CD8-positive, alpha-beta memory T cell (primary cell): ENCODE measurements around the gene SERHL2. TPM values are rescaled to one million over a fixed set of nuclear protein-coding genes. Genes with fewer than 3 reads are reported as not detected.
"Not testable (repeated sequence)": the region's sequence is repeated elsewhere in the genome, so short reads cannot be mapped to it uniquely, and the experiment has no call there.

ENCODE experiments used
- CTCF ChIA-PET: fragments of 350-600 bp; sonication (Branson Sonifier 250); formaldehyde crosslinking; loops from one replicate; lab custom pipeline; 2021; ENCODE audit warnings: antibody characterized with exemption; lab: Charles Lee
- POLR2A ChIA-PET: fragments of 350-600 bp; sonication (Branson Sonifier 250); formaldehyde crosslinking; loops from one replicate; lab custom pipeline; 2021; ENCODE audit warnings: antibody characterized with exemption; lab: Charles Lee
- DNase-seq, 5 donors: peaks; one replicate each; pipeline versions ENCODE4 v3.0.0 to v3.0.0-alpha.2; 2020 to 2022; ENCODE audit warnings: mixed read lengths in 1 of 5
- H3K27ac ChIP-seq: one replicate; pipeline ENCODE4 v1.7.0; 2013; ENCODE audit warnings: low read depth, mild to moderate bottlenecking, low read length, moderate library complexity
- H3K27me3 ChIP-seq: 2 replicates; pipeline ENCODE4 v1.7.0; 2013; ENCODE audit warnings: low read length, mild to moderate bottlenecking; ENCODE audit not compliant: insufficient read depth, poor library complexity, severe bottlenecking
- H3K36me3 ChIP-seq: 2 replicates; pipeline ENCODE4 v1.7.0; 2013; ENCODE audit warnings: mild to moderate bottlenecking, low read length, moderate library complexity; ENCODE audit not compliant: insufficient read depth
- H3K4me1 ChIP-seq: 2 replicates; pipeline ENCODE4 v1.7.0; 2013; ENCODE audit warnings: mild to moderate bottlenecking, low read length, moderate library complexity; ENCODE audit not compliant: insufficient read depth
- H3K4me3 ChIP-seq: 2 replicates; pipeline ENCODE4 v1.7.0; 2013; ENCODE audit warnings: mild to moderate bottlenecking, low read length
- H3K9me3 ChIP-seq: 2 replicates; pipeline ENCODE4 v1.7.0; 2013; ENCODE audit warnings: mild to moderate bottlenecking, low read length
- H3K27ac Mint-ChIP-seq, 8 donors: one replicate each; pipeline ENCODE4 v1.8.0; 2020 to 2021; ENCODE audit warnings: mixed read lengths in 8 of 8, mild to moderate bottlenecking in 6 of 8, inconsistent platforms in 3 of 8, moderate library complexity in 3 of 8
- H3K27me3 Mint-ChIP-seq, 2 donors: one replicate each; pipeline ENCODE4 v1.8.0; 2020 to 2021; ENCODE audit warnings: mixed read lengths in 2 of 2, mild to moderate bottlenecking in 1 of 2, moderate library complexity in 1 of 2
- H3K36me3 Mint-ChIP-seq, 3 donors: one replicate each; pipeline ENCODE4 v1.8.0; 2020 to 2021; ENCODE audit warnings: mixed read lengths in 3 of 3, inconsistent platforms in 1 of 3, mild to moderate bottlenecking in 1 of 3
- H3K4me1 Mint-ChIP-seq, 3 donors: one replicate each; pipeline ENCODE4 v1.8.0; 2020 to 2021; ENCODE audit warnings: mixed read lengths in 3 of 3, inconsistent platforms in 1 of 3, mild to moderate bottlenecking in 1 of 3
- H3K4me3 Mint-ChIP-seq, 7 donors: one replicate each; pipeline ENCODE4 v1.8.0; 2020 to 2021; ENCODE audit warnings: mixed read lengths in 7 of 7, mild to moderate bottlenecking in 6 of 7, moderate library complexity in 4 of 7, inconsistent platforms in 2 of 7
- H3K9me3 Mint-ChIP-seq, 5 donors: one replicate each; pipeline ENCODE4 v1.8.0; 2020 to 2022; ENCODE audit warnings: mixed read lengths in 5 of 5, mild to moderate bottlenecking in 3 of 5, moderate library complexity in 2 of 5, inconsistent platforms in 1 of 5
- polyA plus RNA-seq: library from polyadenylated mRNA; unstranded; fragments of 300-500 nt; fragmentation: Illumina TruSeq; gene quantifications from one replicate; pipeline ENCODE4 v1.2.3, GENCODE V29; 2021
- total RNA-seq, 2 experiments: library from RNA; stranded (reverse); gene quantifications; one replicate each; pipeline ENCODE4 v1.2.3, GENCODE V29; 2021

Gene SERHL2
- total and polyA plus RNA-seq, 3 experiments from 2014 or later: 0.60 to 1.4 (median 1.3) TPM

DNA sequence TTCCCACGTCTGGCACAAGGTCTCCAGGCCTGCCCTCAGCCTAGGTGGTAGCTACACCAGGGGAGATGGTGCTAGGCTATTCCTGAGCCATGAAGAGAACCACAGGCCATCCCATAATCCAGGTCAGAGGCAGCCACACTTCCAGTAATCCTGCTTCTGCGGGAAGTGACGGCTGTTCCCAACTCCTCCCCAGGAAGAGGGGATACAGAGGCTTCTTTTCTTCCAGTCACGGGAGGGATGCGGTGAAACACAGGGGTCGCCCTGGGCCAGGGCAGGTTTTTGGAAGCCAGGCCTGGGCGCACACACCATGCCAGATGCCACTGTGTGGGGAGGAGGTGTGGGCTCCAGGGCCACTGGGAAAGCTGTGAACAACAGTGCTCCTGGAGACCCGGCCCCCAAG, 38.5 kb upstream of the SERHL2 start:
- H3K27me3 ChIP-seq, POLR2A ChIA-PET, H3K4me3 ChIP-seq, CTCF ChIA-PET, H3K27me3 Mint-ChIP-seq, H3K27ac ChIP-seq, H3K4me3 Mint-ChIP-seq, H3K9me3 Mint-ChIP-seq, H3K27ac Mint-ChIP-seq, DNase-seq, H3K9me3 ChIP-seq: not testable (repeated sequence)
- peaks cover 13% of the 10 kb centered on the region for H3K36me3 ChIP-seq
- H3K4me1 ChIP-seq: peaks cover 17% of the 10 kb centered on the region
- H3K36me3 Mint-ChIP-seq: peaks cover 0 to 49% (median 0%) of the 10 kb centered on the region in 3 donors
- H3K4me1 Mint-ChIP-seq: peaks cover 10 to 16% (median 11%) of the 10 kb centered on the region in 3 donors

DNA sequence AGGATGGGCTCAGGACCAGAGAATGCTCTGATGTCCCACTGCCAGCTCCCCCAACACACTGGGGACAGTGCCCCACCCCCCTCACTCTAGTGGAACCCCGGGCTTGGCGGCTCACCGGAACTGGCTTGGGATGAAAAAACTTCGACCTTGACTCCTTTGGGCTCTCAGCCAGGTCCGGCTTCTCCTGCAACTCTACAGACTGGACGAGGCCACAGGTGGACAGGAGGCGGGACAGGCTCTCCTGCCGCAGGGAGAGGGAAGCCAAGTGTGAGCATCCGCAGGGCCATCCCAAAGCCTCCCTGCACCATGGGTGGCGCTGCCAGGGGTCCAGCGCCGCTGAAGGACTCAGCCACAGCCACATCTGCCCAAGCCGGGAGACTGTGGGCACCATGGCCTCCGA, 37.9 kb upstream of the SERHL2 start:
- Mint-ChIP-seq H3K4me1 (peaks cover 10 to 17% (median 11%) of the 10 kb centered on the region in 3 donors), H3K36me3 (peaks cover 0 to 45% (median 0%) of the 10 kb centered on the region in 3 donors), H3K9me3 (no peaks in the 10 kb centered on the region), H3K27me3 (peaks cover 0 to 2% of the 10 kb centered on the region in 2 donors), H3K27ac (peak overlapping the region in 1 of 8 donors; percentile 64), H3K4me3 (no peak overlapping the region)
- H3K4me1 ChIP-seq: peaks cover 17% of the 10 kb centered on the region
- DNase-seq: no peak
- no peak overlapping the region for H3K27ac ChIP-seq
- no peaks in the 10 kb centered on the region for H3K9me3 ChIP-seq
- peaks cover 13% of the 10 kb centered on the region for H3K36me3 ChIP-seq
- H3K27me3 ChIP-seq: no peaks in the 10 kb centered on the region
- POLR2A ChIA-PET: no interaction called here
- H3K4me3 ChIP-seq: no peak overlapping the region
- CTCF ChIA-PET: no interaction called here

DNA sequence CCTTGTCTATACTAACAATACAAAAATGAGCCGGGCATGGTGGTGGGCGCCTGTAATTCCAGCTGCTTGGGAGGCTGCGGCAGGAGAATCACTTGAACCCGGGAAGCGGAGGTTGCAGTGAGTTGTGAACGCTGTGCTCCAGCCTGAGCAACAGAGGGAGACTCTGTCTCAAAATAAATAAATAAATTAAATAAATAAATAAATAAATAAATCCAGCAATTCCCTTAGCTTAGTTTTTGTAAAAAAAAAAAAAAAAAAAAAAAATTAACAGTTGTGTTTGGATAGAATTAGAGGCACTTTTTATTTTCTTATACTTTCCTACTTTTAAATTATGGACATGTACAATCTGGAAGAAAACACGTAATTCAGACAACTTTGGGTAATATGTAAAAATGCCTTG, 36.7 kb upstream of the SERHL2 start:
- H3K27ac Mint-ChIP-seq: peak overlapping the region in 2 of 8 donors; percentile 24 to 50
- H3K4me1 Mint-ChIP-seq: peaks cover 10 to 20% (median 12%) of the 10 kb centered on the region in 3 donors
- peaks cover 17% of the 10 kb centered on the region for H3K4me1 ChIP-seq
- CTCF ChIA-PET, H3K9me3 Mint-ChIP-seq, H3K27me3 Mint-ChIP-seq, H3K9me3 ChIP-seq, H3K27me3 ChIP-seq, DNase-seq, H3K27ac ChIP-seq, H3K4me3 ChIP-seq: not testable (repeated sequence)
- H3K36me3 Mint-ChIP-seq: peaks cover 0 to 41% (median 0%) of the 10 kb centered on the region in 3 donors
- peak overlapping the region in 1 of 7 donors; percentile 19 for H3K4me3 Mint-ChIP-seq
- peaks cover 13% of the 10 kb centered on the region for H3K36me3 ChIP-seq
- POLR2A ChIA-PET: interaction anchor here (0.6 kb wide), 1 partner anchor 9 kb away, joined by 6 read pairs; no protein-coding TSS in a partner anchor

DNA sequence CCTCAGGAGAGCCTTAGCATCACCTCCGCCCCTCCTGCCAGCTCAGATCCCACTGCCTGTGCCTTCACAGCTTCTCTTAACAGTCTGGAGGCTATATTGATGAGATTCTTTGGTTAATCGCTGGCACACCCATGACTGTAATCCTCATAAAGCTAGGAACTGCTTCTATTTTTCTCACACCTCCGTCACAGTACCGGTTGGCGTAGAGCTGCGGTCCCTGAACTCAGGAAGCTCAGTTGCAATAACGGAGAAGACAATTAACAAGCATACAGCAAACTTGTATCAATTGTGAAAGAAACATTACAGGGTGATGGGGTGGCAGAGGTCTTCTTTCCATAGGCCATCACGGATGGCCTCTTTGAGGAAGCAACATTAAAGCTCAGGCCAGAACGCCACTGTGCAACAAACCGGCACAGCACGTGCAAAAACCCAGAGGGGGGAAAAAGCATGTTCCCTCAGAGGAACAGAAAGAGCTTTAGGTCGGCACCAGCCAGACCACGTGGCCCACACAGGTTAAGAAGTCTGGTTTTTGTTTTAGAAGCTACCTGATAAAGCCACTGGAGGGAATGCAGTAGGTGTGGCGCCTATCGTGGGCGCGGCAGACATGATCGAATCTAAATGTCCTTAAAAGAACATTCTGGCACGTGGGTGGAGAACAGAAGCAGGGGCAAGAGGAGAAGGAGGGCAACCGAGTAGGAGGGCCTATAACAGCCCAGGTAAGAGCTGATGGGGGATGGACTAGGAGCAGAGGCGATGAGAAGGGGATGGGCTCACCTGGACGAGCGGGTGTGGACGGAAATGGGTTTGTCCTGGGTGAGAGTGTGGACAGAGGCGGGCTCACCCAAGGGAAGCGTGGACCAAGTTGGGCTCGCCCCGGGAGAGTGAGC, 34.9 kb upstream of the SERHL2 start:
- Mint-ChIP-seq H3K27ac (peak overlapping the region; percentile 73 to 99 (median 96)), H3K4me3 (peak overlapping the region; percentile 94 to 99 (median 96)), H3K4me1 (peaks cover 10 to 20% (median 12%) of the 10 kb centered on the region in 3 donors), H3K36me3 (peaks cover 0 to 33% (median 0%) of the 10 kb centered on the region in 3 donors)
- H3K9me3 Mint-ChIP-seq, H3K27me3 ChIP-seq, H3K9me3 ChIP-seq, CTCF ChIA-PET, POLR2A ChIA-PET, H3K27me3 Mint-ChIP-seq: not testable (repeated sequence)
- Histone ChIP-seq H3K27ac (peak overlapping the region; percentile 70), H3K36me3 (peaks cover 13% of the 10 kb centered on the region), H3K4me3 (peak overlapping the region; percentile 64), H3K4me1 (peaks cover 17% of the 10 kb centered on the region)
- peak in 1 of 5 donors; percentile 24 for DNase-seq

DNA sequence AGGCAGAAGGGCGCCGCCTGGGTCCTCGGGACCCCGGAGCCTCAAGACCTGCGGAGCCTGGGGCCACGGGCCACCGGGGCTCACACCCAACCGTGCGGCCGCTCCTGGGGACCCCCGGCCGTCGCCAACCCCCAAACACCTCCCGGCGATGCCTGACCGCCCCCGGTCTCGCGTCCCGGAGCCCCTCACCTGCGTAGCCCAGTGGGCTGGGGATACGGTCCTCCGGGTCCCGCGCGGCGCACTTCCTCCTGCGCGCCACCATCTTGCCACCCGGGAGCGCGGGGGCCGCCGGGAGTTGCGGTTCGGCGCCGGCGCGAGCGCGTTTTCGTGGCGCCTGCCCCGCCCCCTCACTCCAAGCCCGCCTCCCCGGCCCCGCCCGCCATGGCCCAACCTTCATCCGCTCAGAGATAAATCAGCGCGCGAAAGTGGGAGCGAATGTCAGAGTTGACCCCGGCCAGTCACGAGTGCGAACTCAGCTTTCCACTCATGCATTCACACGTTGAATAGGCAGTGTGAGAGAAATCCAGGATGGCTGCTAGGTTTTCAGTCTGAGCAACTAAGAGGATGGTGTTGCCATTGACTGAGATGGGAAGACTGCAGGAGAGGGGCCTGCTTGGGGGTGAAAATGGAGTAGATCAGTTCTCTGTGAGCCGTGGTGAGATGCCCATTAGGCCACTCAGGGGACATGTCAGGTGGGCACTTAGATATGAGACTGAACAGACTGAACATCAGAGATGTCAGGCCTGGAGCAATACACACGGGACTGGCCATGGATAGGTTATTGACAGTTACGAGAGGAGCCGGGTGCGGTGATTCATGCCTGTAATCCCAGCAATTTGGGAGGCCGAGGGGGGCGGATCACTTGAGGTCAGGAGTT, 34.0 kb upstream of the SERHL2 start, which contains the start of gene RRP7A:
RRP7A (minus strand) TSS at position 272 of the 877 bp plus-strand sequence; CDS start at position 262, 10 bp downstream.
- CTCF ChIA-PET: no interaction called here
- Mint-ChIP-seq H3K27me3 (peaks cover 0 to 2% of the 10 kb centered on the region in 2 donors), H3K4me3 (peak within 1 kb of the TSS; percentile 94 to 99 (median 96)), H3K36me3 (peaks cover 0 to 28% (median 0%) of the 10 kb centered on the region in 3 donors), H3K9me3 (no peaks in the 10 kb centered on the region), H3K4me1 (peaks cover 10 to 20% (median 12%) of the 10 kb centered on the region in 3 donors), H3K27ac (peak within 1 kb of the TSS; percentile 88 to 99 (median 97))
- Histone ChIP-seq H3K27ac (peak within 1 kb of the TSS; percentile 70), H3K36me3 (peaks cover 13% of the 10 kb centered on the region), H3K4me3 (peak within 1 kb of the TSS; percentile 64), H3K4me1 (peaks cover 17% of the 10 kb centered on the region), H3K27me3 (no peaks in the 10 kb centered on the region), H3K9me3 (no peaks in the 10 kb centered on the region)
- POLR2A ChIA-PET: no interaction called here
- peak; percentile 77 to 90 (median 82) for DNase-seq

DNA sequence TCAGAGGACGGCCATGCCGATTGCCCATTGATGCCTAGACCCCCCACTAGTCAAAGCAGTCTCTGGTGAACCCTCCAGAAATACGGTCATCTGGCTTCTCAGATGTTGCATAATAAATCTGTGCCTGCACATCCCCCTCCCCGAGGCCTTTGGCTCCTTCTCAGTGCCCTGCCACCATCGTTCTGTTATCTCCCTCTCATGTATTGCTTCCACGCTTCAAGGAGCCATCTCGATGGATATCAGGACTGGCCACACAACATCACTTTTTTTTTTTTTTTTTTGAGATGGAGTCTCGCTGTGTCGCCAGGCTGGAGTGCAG, 32.6 kb upstream of the SERHL2 start:
- Histone ChIP-seq H3K27ac (no peak overlapping the region), H3K4me1 (peaks cover 17% of the 10 kb centered on the region), H3K36me3 (peaks cover 7% of the 10 kb centered on the region), H3K9me3 (no peaks in the 10 kb centered on the region), H3K27me3 (no peaks in the 10 kb centered on the region), H3K4me3 (no peak overlapping the region)
- no peak for DNase-seq
- Mint-ChIP-seq H3K9me3 (no peaks in the 10 kb centered on the region), H3K27me3 (peaks cover 0 to 3% of the 10 kb centered on the region in 2 donors), H3K4me1 (peaks cover 10 to 20% (median 12%) of the 10 kb centered on the region in 3 donors), H3K4me3 (peak overlapping the region; percentile 5 to 99 (median 61)), H3K27ac (peak overlapping the region in 4 of 8 donors; percentile 29 to 77 (median 63)), H3K36me3 (peaks cover 0 to 19% (median 0%) of the 10 kb centered on the region in 3 donors)
- POLR2A ChIA-PET: interaction anchor here (0.7 kb wide), 1 partner anchor 388 kb away, joined by 8 read pairs; no protein-coding TSS in a partner anchor
- CTCF ChIA-PET: no interaction called here

DNA sequence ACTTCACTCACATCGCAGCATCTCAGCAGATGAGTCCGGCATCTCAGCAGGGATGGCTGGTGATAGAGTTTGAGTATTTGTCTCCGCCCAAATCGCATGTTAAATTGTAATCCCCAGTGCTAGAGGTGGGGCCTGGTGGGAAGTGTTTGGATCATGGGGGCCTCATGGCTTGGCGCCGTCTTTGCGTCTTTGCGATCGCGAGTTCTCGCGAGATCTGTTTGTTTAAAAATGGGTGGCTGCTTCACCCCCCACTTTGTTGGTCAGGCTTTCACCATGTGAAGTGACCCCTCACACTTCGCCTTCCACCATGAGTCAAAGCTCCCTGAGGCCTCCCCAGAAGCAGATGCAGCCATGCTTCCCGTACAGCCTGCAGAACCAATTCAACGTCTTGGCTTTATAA, 31.2 kb upstream of the SERHL2 start:
- CTCF ChIA-PET: no interaction called here
- POLR2A ChIA-PET: interaction anchor here (0.6 kb wide), 1 partner anchor 962 kb away, joined by 4 read pairs; the partner anchor contains the start of gene CSDC2
- H3K27me3 ChIP-seq: no peaks in the 10 kb centered on the region
- Mint-ChIP-seq H3K9me3 (no peaks in the 10 kb centered on the region), H3K36me3 (peaks cover 0 to 8% (median 0%) of the 10 kb centered on the region in 3 donors), H3K27ac (peak overlapping the region in 1 of 8 donors; percentile 70), H3K4me1 (peaks cover 10 to 20% (median 12%) of the 10 kb centered on the region in 3 donors), H3K4me3 (peak overlapping the region in 1 of 7 donors; percentile 60), H3K27me3 (peaks cover 0 to 3% of the 10 kb centered on the region in 2 donors)
- no peak overlapping the region for H3K4me3 ChIP-seq
- no peaks in the 10 kb centered on the region for H3K36me3 ChIP-seq
- H3K4me1 ChIP-seq: peaks cover 15% of the 10 kb centered on the region
- H3K27ac ChIP-seq: no peak overlapping the region
- no peaks in the 10 kb centered on the region for H3K9me3 ChIP-seq
- no peak for DNase-seq
